Islet precursor cell (in vitro differentiated cells): Measurements from ENCODE around the gene GREB1.

Experiments used
- DNase-seq: peaks from one replicate; pipeline ENCODE4 v3.0.0-alpha.2; 2018

Gene GREB1

DNA sequence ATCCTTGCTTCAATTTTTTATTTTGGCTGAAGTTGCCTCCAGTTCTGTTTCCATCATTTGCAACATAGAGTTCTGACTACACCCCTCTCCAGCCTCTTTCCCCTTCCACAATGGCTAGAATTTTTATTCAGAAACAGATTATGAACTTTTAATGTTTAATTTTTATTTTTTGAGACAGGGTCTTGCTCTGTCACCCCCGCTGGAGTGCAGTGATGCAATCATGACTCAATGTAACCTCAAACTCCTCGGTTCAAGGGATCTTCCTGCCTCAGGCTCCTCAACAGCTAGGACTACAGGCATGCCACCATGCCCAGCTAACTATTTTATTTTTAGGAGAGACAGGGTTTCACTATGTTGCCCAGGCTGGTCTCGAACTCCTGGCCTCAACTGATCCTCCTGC, 133.3 kb downstream of the GREB1 start:
- DNase-seq = peak; percentile 20

DNA sequence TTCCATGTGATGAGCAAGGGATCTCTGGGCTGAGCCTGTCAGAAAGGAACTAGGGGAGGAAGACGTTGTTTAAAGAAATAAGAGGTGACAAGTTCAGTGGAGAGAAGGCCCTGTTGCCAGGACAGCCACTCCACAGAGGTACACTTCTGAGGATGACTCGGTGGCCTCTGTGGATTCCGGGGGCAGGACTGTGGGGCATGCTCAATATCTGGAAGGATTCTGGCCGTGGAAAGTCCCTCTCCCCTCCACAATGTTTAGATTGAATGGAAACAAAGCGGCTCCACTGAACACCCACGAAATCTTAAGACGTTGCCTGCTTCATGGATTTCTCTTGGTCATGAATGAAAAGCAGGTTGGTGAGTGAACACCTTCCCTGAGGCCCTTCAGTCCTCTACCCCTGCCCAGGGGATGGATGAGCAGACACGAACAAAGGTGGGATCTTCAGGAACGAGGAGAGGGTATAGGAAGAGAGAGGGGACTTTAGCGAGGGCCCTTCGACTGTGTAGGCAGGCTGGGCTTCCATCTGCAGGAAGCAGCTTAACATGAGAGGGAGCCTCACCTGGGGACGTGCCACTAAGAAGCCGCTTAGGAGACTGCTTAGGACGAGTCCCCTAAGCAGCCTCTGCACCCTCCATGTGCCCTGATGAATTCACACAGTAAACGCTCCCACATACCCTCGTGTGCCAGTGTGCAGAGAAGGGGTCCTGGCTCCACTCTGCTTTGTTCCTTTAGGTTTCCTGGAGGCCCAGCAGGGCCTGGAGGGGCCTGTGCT, 134.2 kb downstream of the GREB1 start:
- peak; percentile 40 for DNase-seq

DNA sequence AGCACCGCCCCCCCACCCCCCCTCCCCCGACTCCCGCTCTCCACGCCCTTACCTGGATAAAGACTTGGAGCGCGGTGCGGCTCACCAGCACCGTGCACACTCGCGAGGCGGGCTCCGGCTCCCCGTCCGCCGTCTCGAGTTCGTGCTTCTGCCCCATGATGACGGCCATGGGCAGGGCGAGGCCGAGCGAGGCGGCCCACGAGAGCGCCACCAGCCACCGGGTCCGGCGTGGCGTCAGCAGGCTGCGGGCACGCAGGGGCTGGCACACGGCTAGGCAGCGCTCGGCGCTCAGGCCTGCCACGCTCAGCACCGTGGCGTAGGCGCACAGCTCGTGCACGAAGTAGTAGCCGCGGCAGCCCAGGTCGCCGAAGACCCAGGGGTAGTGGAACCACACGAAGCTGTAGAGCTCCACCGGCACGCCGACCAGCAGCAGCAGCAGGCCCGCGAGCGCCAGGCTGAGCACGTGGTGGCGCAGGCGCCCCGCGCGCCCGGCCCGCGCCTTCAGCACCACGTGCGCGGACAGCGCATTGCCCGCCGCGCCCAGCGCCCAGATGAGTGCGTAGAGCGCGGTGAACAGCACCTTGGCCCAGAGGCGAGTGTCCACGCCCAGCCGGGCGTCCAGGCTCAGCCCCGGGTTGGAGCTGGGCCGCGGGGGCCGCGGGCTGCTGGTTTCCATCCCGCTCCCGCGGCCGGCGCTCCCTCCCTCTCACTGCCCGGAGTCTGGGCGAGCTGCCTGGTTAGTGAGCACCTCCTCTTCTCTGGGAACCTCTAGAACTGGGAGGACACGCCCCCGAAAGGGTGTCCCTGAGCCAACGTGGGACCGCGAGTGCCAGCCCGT, 135.8 kb downstream of the GREB1 start, which contains the start of gene NTSR2:
NTSR2 (minus strand) TSS at position 742 of the 838 bp plus-strand sequence; CDS start at position 676, 66 bp downstream.
- peak; percentile 89 for DNase-seq

DNA sequence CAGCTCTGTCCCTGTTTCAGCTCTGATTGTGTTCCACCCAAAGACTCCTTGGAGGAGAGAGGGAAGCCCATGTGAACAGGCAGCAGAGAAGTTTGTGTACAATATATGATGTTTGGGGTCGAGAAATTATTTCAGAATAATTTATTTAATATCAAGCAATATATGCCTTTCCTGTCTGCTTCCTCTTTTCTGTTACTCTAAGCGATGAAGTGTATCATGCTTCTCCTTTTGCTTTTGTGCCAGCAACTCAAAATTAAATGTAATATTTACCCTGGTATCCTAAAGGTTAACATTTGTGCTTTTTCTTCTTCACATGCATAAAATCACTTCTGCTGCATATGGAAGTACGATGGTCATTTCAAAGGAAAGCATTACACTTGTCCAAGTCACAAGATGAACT, 138.6 kb downstream of the GREB1 start:
- no peak for DNase-seq

DNA sequence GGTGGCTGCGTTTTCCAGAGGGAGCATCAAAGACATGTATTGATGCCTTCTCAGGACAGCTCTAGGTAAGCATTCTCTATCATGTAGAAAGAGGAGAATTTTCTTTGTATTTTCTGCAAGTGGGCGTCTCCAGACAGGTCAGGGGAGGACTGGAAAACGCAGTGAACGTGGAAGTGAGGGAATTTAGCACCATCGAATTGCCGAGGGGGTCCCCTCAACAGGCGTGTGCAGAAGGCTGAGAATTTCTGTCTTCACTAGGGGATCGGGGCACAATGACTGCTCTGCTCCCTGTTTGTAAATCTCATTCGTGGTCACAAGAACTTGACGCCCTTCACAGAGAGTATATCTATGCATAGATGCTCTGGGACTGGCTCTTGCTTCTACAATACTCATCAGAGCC, 141.1 kb downstream of the GREB1 start:
- DNase-seq = peak; percentile 19

DNA sequence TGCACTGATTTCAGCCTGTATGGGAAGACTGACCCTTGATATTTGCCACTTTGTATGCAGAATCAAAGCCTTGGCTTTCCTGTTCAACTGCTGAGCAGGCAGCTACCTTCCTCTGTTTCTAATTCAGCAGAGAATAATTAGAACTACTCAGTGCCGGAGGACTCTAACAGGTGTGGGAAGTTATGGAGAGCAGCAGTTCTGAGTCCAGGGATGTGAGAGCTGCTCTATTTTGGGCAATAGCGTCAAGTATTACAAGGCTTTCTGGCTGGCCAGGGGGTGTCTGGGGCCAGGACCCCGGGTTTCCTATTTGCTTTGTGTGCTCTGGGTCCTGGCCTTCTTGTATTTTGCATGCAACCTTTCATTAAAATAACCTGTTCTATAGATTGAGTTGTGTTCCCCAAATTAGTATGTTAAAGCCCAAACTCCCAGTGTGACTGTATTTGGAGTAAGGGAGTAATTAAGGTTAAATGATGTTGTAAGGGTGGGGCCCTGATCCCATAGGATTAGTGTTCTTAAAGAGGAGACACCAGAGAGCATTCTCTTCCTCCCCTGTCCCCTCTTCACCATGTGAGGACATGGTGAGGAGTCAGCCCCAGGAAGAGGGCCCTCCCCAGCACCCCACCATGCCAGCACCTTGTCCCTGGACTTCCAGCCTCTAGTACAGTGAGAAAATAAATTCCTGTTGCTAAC, 141.7 kb downstream of the GREB1 start:
- DNase-seq = peak; percentile 35

DNA sequence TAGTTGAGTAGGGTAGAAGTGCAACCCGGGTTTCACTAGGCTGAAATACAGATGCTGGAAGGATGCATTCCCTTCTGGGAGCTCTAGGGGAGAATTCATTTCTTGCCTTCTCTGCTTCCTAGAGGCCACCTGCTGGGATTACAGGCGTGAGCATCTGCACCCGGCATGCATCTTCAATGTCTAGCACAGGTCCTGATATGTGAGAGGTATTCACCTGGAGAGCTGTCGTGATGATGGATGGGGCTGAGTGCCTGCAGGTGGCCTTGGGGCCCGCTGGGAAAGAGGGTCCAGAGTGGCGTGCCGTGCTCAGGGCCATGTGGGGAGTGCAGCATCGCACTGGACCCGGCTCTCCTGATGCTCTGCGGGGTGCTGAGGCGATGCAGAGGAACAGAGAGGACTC, 142.8 kb downstream of the GREB1 start:
- DNase-seq = peak; percentile 42

DNA sequence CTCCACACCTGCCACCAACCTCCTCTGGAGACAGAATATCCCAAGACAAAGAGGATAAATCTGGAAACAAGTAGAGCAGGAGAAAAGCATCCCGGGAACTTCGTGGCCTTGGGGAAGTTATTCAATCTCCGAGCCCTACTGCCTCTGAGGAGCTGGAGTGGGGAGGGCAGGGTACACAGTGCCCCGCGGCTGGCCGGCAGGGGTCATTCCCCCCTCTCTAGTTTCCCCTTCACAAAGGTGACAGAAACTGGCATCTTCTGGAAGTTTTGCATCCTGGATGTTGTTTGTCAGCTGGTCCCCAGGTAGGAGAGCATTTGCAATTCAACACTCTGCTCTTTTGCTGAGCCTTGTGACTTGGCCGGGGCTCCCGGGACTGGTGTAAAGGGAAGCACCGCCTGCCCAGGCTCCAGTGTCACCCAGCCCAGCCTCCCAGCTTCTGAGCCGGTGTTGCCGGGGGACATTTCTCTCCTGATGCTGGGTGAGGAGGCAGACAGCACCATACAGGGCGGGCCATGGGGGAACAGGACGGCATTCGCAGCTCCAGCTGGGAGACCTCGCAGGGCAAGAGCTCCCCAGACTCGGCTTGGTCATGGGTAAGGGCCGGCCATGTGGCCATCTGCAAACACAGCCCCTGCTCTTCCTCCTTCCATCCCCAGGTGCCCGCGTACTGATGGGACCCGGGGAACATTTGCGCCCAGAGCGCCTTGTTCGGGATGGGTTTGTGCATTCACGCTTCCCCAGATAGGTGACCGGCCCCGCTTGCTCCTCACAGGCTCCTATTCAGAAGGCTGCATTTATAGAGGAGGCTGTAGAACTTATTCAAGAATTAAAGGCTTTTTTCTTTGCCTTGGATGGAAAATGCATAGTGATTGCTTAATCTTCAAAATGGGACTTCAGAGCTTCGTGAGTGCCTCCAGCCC, 143.6 kb downstream of the GREB1 start:
- peak; percentile 55 for DNase-seq

DNA sequence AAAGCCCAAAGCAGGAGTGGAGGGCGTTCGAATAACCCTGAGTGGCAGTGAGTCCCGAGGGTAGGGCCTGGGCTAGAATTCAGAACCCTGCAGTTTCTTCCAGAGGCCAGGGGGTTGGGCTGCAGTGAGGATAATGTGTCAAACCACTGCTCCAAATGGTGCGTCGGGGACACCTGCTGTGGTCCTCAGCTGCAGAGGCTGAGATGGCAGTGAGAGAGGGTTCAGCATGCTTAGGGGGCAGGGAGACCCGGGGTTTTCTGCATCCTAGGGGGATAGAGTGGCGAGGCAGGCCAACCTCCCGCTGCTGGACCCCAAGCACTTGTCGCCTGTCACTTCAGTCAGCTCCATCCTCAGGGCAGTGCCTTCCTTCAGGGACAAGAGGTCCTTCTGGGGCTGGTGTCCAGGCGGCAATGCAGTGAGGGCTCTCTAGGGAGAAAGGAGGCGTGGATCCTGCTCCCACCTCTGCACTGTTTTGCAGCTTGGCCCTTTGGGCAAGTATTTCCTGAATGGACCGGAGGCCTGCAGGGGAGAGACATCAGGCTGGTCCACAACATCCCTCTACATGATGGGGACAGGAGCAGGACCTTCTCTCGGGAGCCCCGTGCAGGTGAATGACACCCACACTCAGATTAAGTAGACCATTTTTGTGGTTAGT, 144.6 kb downstream of the GREB1 start:
- peak; percentile 32 for DNase-seq

DNA sequence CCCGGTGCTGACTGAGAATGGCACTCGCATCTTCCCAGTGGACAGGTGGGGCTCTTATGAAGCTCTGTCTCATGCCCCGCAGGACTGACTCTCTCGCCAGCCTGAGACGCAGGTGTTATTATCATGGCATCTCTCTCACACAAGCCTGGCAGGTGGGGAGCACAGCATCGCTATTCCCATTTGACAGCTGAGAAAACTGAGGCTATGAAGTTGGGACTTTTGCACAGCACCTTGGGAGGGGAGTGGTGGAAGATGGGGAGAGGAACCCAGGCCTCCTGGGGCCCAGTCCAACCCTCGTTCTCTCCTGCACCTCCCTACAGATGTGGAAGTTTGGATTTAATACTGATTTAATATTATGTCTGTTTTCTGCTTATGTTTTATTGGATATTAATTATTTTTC, 145.2 kb downstream of the GREB1 start:
- DNase-seq = peak; percentile 21

DNA sequence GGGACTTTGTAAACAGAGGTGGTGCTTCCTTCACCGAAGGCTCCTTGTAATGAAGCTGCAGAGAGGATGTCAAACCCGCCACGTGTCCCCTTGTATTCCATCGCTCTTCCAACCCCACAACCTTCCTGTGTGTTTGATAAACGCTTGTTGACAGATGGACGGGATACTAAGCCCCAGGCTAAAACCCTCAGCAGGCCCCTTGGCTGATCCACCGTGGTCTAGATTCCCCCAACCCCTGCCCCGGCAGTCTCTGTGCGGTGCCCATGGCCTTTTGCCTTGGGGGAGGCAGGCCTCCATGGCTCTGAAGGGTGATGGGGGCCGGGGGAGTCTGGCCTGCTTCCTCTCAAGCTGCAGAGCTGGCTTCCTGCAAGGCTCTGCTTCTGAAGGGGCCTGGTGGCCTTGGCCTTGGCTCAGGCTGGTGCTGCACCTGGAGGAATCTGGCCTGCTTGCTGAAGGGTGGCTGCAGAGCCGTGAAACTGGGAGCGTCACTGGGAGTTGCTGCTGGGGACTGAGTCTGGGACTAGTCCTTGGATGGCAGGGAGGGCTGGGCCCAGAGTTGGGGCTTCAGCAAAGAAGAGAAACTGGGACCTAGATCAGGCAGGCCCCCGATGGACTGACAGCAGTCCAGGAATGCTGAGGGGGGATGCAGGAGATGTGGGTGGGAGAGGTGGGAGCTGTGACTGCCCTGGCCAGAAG, 145.8 kb downstream of the GREB1 start:
- peak; percentile 52 for DNase-seq

DNA sequence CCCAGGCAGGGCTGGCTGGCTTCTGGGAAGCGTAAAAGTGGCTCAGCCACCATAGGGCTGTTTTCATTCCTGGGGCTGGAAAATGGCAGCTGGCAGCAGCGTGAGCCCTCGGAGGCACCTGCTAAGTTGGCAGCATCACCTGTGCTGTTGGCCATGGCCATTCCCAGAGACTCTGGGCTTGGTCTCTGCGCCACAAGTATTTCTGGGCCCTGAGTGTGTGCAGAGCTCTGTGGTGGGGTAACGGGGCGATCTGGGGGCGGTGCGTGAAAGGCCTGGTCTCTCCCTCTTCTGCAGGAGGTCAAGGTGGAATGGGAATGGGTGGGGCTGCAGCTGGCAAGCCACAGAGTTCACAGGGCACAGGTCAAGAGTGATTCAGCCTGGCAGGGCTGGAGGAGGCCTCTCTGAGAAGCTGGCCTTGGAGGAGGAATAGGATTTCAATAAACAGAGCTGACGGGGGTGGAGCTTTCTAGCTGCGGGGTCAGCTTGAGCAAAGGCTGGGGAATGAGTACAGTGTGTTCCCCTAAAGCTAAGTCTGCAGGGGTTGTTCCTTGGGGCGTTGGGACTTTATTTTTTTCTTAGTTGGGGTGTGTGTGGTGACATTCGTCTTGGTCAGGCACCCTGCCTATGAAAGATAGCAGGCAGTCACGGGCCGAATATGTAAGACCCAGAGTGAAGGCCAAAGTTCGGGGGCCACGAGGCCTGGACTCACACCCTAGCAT, 146.5 kb downstream of the GREB1 start:
- peak; percentile 35 for DNase-seq

DNA sequence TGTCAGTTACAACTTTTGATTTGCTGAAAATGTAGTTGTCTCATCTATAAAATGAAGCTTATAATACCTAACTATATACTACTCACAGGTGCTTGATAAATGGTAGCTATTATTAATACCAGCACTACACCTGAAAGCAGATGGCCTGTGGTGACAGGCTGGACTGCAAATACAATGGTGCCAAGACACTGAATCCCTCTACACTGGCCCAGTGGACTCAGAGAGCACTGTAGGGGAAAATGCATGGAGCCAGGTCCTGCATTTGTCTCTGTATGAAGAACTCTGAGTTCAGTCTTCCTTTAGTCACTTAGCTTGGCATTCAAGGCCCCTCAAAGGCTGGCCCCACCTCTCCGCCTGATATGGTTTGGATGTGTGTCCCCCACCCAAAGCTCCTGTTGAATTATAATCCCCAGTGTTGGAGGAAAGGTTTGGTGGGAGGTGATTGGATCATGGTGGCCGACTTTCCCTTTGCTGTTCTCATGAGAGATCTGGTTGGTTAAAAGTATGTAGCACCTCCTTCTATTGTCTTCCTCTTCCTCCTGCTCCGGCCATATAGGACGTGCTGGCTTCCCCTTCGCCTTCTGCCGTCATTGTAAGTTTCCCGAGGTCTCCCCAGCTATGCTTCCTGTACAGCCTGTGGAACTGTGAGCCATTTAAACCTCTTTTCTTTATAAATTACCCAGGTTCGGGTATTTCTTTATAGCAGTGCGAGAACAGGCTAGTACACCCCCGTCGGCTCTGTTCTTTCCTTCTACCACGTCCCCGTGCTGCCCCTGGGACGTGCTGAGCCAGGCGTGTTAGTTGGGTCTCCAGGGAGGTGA, 147.3 kb downstream of the GREB1 start:
- DNase-seq = peak; percentile 22

DNA sequence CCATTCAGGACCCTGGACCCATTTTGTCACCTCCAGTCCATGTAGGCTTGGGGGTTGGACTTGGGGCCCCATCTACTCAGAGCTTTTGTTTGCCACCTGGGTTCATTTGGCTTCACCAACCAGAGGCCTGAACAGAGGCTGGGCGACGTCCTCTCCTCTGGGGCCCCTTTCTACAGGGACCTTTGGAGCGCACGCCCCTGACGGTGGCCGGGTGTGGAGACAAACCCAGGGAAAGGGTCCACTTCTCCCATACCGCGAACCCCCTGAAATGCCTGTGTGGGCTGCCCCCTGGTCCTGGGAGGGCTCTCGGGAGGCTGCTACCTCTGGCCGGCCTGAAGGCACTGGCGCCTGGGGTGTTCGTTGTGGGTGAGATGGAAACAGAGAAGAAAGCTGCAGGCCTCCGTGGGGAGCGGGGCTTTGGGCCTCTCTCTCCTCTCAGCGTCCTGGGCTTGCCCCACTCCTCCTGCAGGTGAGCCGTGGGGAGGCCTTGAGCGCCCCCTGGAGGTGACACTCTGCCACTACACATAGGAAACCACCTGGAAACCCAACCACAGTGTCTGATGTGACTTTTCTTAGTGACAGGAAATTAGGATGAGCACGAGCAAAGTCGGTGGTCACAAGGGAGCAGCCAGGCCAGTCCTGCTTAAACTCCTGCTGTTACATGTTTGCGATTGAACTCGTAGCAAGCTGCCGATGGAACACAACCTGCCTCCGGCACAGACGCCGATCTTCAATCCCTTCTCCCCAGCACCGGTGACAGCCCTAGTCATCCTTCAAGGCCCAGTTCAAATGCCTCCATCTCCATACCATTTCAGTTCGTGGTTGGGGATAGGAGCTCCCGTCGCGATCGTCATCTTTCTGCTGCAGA, 148.1 kb downstream of the GREB1 start:
- DNase-seq = peak; percentile 88

DNA sequence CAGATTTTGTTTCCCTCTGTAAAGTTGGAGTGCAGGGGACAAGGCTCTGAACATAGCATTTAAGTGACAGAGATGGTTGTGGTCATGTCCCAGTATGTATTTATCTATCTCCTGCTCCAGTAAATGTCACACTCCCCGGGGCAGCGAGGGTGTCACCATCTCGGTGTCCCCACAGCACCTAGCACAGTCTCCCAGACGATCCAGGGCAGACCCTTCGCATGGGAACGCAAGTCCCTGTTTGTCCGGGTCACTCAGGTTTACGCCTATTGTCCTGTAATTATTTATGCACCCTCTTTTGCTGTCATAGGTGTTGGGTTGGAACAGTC, 148.7 kb downstream of the GREB1 start:
- no peak for DNase-seq

DNA sequence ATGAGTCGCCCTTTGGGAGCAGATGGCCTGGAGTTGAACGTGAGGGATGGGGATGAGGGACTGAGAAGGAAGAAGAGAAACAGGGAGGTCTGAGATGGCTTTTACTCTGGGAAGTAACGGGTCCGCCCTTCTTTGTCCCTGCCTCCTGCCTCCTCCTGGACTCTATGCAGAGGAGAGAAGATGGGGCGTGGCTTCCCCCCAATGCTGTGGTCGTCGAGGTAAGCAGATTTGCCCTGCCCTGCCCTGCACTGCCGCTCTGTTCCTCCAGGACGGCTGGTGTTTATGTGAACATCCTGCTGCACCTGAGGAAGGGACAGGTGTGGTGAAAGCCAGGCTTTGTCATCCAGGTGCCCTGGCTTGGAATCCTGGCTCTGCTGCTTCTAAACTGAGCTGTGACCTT, 149.6 kb downstream of the GREB1 start:
- no peak for DNase-seq

DNA sequence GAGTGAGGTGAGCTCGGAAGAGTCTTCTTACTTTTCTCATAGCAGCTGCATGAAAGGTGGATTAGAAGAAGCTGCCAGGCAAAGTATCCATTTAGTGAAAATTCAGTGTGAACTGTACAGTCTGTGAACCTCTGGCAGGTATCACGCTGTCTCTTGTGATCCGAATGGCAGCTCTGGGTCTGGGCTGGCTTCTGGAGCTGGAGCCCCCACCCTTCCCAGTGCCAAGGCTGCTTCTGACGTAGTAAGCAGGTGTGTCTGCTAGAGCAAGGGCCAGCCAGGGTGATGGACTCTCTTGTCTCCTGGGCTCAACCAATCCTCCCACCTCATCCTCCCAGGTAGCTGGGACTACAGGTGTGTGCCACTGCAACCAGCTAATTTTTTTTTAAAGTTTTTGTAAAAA, 150.1 kb downstream of the GREB1 start:
- DNase-seq = no peak

DNA sequence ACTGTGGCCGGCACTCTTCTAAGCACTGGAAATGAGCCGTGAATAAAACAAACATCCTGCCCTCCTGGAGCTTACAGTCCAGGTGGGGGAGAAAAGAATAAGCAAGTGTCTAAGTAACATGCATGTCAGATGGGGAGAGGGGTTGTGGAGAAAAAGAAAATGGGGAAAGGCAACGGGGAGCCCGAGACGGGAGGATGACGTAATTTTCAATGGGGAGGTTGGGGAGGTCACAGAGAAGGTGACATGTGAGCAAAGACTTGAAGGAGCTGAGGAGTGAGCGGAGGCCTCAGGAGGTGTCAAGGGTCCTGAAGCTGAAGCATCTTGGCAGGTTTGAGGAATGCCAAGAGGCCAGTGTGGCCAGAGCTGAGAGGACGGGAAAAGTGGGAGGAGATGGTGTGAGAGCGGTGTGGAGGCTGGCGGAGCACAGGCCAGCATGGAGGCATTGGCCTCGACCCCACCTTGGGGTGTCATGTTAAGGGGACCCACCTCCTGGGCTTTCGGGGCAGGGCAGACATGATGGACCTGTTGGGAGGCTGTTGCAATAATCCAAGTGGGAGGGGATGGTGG, 151.1 kb downstream of the GREB1 start:
- no peak for DNase-seq
